Measurements from ENCODE around the gene TF. TPM values are rescaled to one million over a fixed set of nuclear protein-coding genes. Genes with fewer than 3 reads are reported as not detected.

The TF gene
- polyA plus RNA-seq, 1 donor (not counting 4 experiments of a cell fraction or from before 2014, with no cell fraction given) = 0.30 TPM

GRCh38 chr3:133842158-133842557 lies 96.0 kb downstream of the TF start:
- Histone ChIP-seq H2AFZ (ENCODE audit: control insufficient read depth, low read length) (no peak overlapping the region), H3K4me2 (ENCODE audit: control insufficient read depth, extremely low read depth, insufficient read depth, low read depth, low read length) (no peak overlapping the region), H3K27me3 (ENCODE audit: control insufficient read depth, extremely low read depth, insufficient read depth, low read length) (peaks cover 3% of the 10 kb centered on the region), H4K20me1 (ENCODE audit: control insufficient read depth, extremely low read depth, insufficient read depth, low read length) (no peaks in the 10 kb centered on the region), H3K27ac (ENCODE audit: control insufficient read depth, insufficient read depth, low read length) (no peak overlapping the region), H3K79me2 (ENCODE audit: control insufficient read depth, insufficient read depth, low read length) (no peaks in the 10 kb centered on the region), H3K9me1 (ENCODE audit: control insufficient read depth, extremely low read depth, insufficient read depth, low read length) (no peaks in the 10 kb centered on the region), H3K9me3 (ENCODE audit: control insufficient read depth, low read depth, low read length) (no peaks in the 10 kb centered on the region), H3K4me3 (ENCODE audit: control insufficient read depth in 2 of 3, extremely low read depth in 1 of 3, insufficient read depth in 2 of 3, low read depth in 1 of 3, low read length in 3 of 3) (no peak overlapping the region), H3K36me3 (ENCODE audit: control insufficient read depth in 2 of 2, extremely low read depth in 1 of 2, insufficient read depth in 2 of 2, low read length in 2 of 2) (no peaks in the 10 kb centered on the region), H3K4me1 (ENCODE audit: control insufficient read depth, extremely low read depth, insufficient read depth, low read length) (no peaks in the 10 kb centered on the region), H3K9ac (ENCODE audit: control insufficient read depth, extremely low read depth, insufficient read depth, low read length) (no peak overlapping the region)
- FAIRE-seq = no peak
- TF ChIP-seq EZH2 (IDR thresholded peaks at IDR 0.05; ENCODE audit: low read length) (no peak), CTCF (optimal IDR thresholded peaks at IDR 0.05 in 1 of 3, IDR thresholded peaks at IDR 0.05 in 1 of 3, conservative IDR thresholded peaks at IDR 0.05 in 1 of 3; ENCODE audit: extremely low read depth in 1 of 3, insufficient read depth in 2 of 3, low read length in 3 of 3) (no peak)
- dilution Hi-C loops (cut with MboI; ENCODE audit: extremely low pct_ligation_motif_present, low sequenced_read_pairs) = no loop called here
- DNase-seq (ENCODE audit: low read depth, low spot score) = no peak

- dilution Hi-C loops (cut with MboI; ENCODE audit: extremely low pct_ligation_motif_present, low sequenced_read_pairs) = no loop called here
These were observed 97.4 kb downstream of the TF start for GRCh38 chr3:133843634-133844033.

More at GRCh38 chr3:133843634-133844033, 97.4 kb downstream of the TF start:
- Histone ChIP-seq H3K36me3 (ENCODE audit: control insufficient read depth in 2 of 2, extremely low read depth in 1 of 2, insufficient read depth in 2 of 2, low read length in 2 of 2) (no peaks in the 10 kb centered on the region), H3K79me2 (ENCODE audit: control insufficient read depth, insufficient read depth, low read length) (no peaks in the 10 kb centered on the region), H3K9me1 (ENCODE audit: control insufficient read depth, extremely low read depth, insufficient read depth, low read length) (no peaks in the 10 kb centered on the region), H3K9me3 (ENCODE audit: control insufficient read depth, low read depth, low read length) (no peaks in the 10 kb centered on the region), H3K27me3 (ENCODE audit: control insufficient read depth, extremely low read depth, insufficient read depth, low read length) (peaks cover 5% of the 10 kb centered on the region), H3K4me2 (ENCODE audit: control insufficient read depth, extremely low read depth, insufficient read depth, low read depth, low read length) (no peak overlapping the region), H3K27ac (ENCODE audit: control insufficient read depth, insufficient read depth, low read length) (no peak overlapping the region), H3K4me3 (ENCODE audit: control insufficient read depth in 2 of 3, extremely low read depth in 1 of 3, insufficient read depth in 2 of 3, low read depth in 1 of 3, low read length in 3 of 3) (no peak overlapping the region), H3K9ac (ENCODE audit: control insufficient read depth, extremely low read depth, insufficient read depth, low read length) (no peak overlapping the region), H3K4me1 (ENCODE audit: control insufficient read depth, extremely low read depth, insufficient read depth, low read length) (no peaks in the 10 kb centered on the region), H4K20me1 (ENCODE audit: control insufficient read depth, extremely low read depth, insufficient read depth, low read length) (no peaks in the 10 kb centered on the region), H2AFZ (ENCODE audit: control insufficient read depth, low read length) (no peak overlapping the region)
- no peak for FAIRE-seq
- TF ChIP-seq EZH2 (IDR thresholded peaks at IDR 0.05; ENCODE audit: low read length) = no peak
- no peak for TF ChIP-seq CTCF (optimal IDR thresholded peaks at IDR 0.05 in 1 of 3, IDR thresholded peaks at IDR 0.05 in 1 of 3, conservative IDR thresholded peaks at IDR 0.05 in 1 of 3; ENCODE audit: extremely low read depth in 1 of 3, insufficient read depth in 2 of 3, low read length in 3 of 3)
- no peak for DNase-seq (ENCODE audit: low read depth, low spot score)
